WERI-Rb-1 (cell line): ENCODE results near the gene RNASE8.

Experiments used
- DNase-seq: peaks from one replicate; pipeline ENCODE4 v3.0.0-alpha.2; 2020
- H3K27ac ChIP-seq: fragments of 250-450 bp; sonication (Bioruptor Pico); 2 replicates; pipeline ENCODE4 v1.5.1; 2020; ENCODE audit warnings: mild to moderate bottlenecking, moderate library complexity
- H3K27me3 ChIP-seq: fragments of 250-450 bp; sonication (Bioruptor Pico); 2 replicates; pipeline ENCODE4 v1.5.1; 2021; ENCODE audit warnings: mild to moderate bottlenecking, low read depth, moderate library complexity; ENCODE audit not compliant: insufficient read depth, severe bottlenecking
- H3K36me3 ChIP-seq: fragments of 250-450 bp; sonication (Bioruptor Pico); 2 replicates; pipeline ENCODE4 v1.5.1; 2020; ENCODE audit warnings: mild to moderate bottlenecking, moderate library complexity
- H3K4me3 ChIP-seq: 2 replicates; pipeline ENCODE4 v1.5.1; 2011; ENCODE audit warnings: low read depth, mild to moderate bottlenecking, control low read depth, low read length
- H3K9me3 ChIP-seq: fragments of 250-450 bp; sonication (Bioruptor Pico); 2 replicates; pipeline ENCODE4 v1.5.1; 2021; ENCODE audit warnings: mild to moderate bottlenecking, moderate library complexity; ENCODE audit not compliant: severe bottlenecking
- CTCF ChIP-seq: IDR thresholded peaks from 2 replicates; pipeline ENCODE4 v1.5.1; 2011; ENCODE audit warnings: low read depth, mild to moderate bottlenecking, control low read depth, inconsistent platforms, low read length

Gene RNASE8

GRCh38 chr14:21083565-21084325 lies 26.1 kb downstream of the RNASE8 start:
- Histone ChIP-seq H3K27me3 (no peaks in the 10 kb centered on the region), H3K4me3 (no peak overlapping the region), H3K9me3 (no peaks in the 10 kb centered on the region), H3K36me3 (peaks cover 49% of the 10 kb centered on the region), H3K27ac (no peak overlapping the region)
- no peak for DNase-seq
- TF ChIP-seq CTCF = no peak

- no peak for DNase-seq
- no peak for TF ChIP-seq CTCF
- H3K4me3 ChIP-seq = no peak overlapping the region
- H3K27me3 ChIP-seq = no peaks in the 10 kb centered on the region
- no peak overlapping the region for H3K27ac ChIP-seq
- peaks cover 53% of the 10 kb centered on the region for H3K36me3 ChIP-seq
- no peaks in the 10 kb centered on the region for H3K9me3 ChIP-seq
These were observed 26.8 kb downstream of the RNASE8 start for GRCh38 chr14:21084396-21084795.

- no peak overlapping the region for H3K4me3 ChIP-seq
- H3K27ac ChIP-seq = no peak overlapping the region
- TF ChIP-seq CTCF = no peak
- peaks cover 58% of the 10 kb centered on the region for H3K36me3 ChIP-seq
- DNase-seq = no peak
- H3K9me3 ChIP-seq = no peaks in the 10 kb centered on the region
- H3K27me3 ChIP-seq = no peaks in the 10 kb centered on the region
These were observed 27.6 kb downstream of the RNASE8 start for GRCh38 chr14:21084998-21085853.

GRCh38 chr14:21086908-21087293 lies 29.3 kb downstream of the RNASE8 start:
- Histone ChIP-seq H3K4me3 (no peak overlapping the region), H3K9me3 (no peaks in the 10 kb centered on the region), H3K36me3 (peaks cover 72% of the 10 kb centered on the region), H3K27me3 (no peaks in the 10 kb centered on the region), H3K27ac (no peak overlapping the region)
- no peak for TF ChIP-seq CTCF
- DNase-seq = no peak

GRCh38 chr14:21087294-21088091 lies 29.9 kb downstream of the RNASE8 start:
- Histone ChIP-seq H3K27ac (no peak overlapping the region), H3K36me3 (peaks cover 75% of the 10 kb centered on the region), H3K9me3 (no peaks in the 10 kb centered on the region), H3K4me3 (no peak overlapping the region), H3K27me3 (no peaks in the 10 kb centered on the region)
- no peak for DNase-seq
- TF ChIP-seq CTCF = no peak
